CD4-positive, alpha-beta T cell treated with Interferon alpha-2 for 1 hour (primary cell): Measurements from ENCODE around the gene TNS1.
"Not testable (repeated sequence)": the region's sequence is repeated elsewhere in the genome, so short reads cannot be mapped to it uniquely, and the experiment has no call there.

ENCODE experiments used
- DNase-seq, 2 donors: peaks; one replicate each; pipeline ENCODE4 v3.0.0-alpha.2; 2020 to 2022

Gene TNS1

DNA sequence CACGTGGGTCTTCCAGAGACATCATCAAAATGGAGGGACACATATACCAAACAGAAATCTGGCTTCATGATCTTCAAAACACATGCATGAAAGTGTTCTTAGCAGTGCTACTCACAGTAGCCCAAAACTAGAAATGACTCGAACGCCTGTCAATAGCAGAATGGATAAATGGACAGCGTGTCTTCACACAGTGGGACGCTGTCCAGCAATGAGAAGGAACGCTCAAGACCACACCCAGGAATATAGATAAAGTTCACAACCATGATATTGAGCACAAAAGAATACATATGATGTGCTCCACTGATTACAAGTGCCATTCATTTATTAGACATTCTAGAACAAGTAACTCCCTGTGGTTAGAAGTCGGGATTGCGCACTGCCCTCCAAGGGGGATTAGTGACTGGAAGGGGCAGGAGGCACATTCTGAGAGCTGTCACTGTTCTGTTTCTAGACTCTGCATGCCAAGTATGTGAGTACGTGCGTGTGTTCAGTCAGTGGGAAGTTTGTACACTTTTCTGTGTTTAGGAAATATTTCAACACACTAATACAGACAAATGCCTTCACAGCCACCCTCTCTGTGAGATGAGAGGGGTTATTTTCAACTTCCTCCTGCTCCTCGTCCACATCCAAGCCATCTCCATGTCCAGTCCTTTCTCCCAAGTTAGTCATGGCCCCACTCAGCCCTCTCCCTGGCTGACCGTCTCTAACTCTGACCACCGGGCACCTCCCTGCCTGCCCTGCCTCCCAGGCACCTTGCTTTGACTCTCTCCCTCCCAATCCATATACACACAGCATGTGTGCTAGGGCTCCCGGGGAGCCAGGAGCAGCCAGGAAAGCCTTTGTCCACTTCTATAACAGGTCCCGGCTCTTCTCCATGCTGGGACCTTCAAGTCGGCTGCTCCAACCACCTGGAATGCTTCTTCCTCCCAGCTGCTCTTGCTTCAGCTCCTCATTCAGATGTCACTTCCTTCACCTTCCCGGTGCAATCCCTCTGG, 26.9 kb upstream of the TNS1 start:
- no peak for DNase-seq

DNA sequence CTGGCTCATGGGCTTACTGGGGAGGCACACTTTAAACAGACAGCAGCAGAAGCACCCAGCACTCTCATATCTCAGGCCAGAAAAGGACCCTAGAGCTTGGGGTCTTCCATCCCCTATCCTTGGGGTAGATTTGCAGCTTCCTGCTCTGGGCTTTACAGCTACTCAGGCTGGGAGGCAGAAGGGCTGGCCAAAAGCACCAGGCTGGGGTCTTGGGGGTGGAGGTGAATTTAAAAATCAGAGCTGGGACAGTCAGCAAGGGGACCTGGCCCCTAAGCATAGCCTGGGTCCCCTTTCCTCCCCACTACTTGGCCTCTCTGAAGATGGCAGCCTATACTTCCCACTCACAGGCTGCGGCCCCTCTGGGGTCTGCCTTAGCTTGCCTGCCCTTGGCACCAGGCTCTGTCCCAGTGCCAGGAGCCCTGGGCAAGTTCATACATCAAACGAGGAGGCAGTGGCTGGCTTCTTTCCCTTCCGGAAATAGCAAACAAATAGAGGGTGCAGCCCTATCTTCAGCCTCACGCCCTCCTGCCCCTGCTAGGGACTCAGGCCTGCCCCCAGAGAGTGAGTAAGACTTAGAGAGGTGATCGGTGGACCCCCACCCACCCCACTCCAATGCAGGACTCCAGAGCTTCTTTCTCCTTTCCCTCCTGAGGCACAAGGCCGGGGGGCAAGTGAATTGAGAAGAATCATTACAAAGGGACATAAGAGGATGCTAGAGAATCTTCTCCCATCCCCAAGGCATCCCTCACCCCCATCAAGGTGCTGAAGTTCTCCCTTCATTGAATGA, 26.0 kb upstream of the TNS1 start:
- no peak for DNase-seq

DNA sequence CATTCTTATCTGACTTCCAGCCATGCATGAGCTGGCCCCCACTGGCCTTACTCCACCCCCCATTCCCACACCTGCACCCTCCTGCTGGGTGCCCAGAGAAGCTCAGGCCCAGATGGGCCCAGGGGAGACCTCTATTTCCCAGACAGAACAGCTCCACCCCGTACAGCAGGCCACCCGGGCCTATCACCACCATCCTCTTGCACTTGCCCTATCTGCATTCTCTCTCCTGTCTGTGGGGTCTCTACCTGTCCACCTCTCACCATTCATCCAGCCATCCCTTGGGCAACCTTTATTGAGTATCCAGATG, 25.3 kb upstream of the TNS1 start:
- DNase-seq = no peak

DNA sequence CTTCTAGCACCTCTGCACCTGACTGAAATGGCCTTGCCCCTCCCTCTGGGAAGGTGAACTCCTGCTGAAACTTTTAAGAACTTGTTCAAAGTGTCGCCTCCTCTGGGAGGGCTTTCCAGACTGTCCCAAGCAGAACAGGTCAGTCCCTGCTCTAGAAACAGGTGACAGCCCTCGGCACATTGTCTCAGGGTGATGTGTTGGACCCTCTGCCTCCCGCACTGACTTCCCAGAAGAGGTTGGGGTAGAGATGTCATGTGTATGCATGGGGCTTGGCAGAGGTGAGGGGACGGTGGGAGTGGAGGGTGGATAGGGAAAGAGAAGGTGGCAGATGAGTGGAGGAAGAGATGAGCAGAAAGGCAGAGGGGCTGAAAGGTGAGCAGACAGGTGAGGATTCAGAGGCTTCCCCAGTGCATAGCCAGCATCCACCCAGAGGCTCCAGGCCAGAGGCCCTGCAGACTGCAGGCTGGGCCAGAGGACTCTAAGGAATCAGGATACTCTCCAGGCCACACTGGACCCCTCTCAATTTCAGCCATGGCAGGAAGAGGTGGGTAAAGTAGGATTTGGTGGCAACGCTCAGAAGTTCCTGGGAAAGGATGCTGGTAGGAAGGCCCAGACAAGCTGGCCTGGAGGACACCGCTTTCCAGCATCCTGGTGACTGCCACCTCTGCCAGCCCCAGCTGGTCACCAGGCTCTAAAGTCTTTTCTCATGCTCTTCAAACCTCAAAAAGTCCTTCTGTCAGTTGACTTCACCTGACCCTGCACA, 24.8 kb upstream of the TNS1 start:
- DNase-seq = no peak

DNA sequence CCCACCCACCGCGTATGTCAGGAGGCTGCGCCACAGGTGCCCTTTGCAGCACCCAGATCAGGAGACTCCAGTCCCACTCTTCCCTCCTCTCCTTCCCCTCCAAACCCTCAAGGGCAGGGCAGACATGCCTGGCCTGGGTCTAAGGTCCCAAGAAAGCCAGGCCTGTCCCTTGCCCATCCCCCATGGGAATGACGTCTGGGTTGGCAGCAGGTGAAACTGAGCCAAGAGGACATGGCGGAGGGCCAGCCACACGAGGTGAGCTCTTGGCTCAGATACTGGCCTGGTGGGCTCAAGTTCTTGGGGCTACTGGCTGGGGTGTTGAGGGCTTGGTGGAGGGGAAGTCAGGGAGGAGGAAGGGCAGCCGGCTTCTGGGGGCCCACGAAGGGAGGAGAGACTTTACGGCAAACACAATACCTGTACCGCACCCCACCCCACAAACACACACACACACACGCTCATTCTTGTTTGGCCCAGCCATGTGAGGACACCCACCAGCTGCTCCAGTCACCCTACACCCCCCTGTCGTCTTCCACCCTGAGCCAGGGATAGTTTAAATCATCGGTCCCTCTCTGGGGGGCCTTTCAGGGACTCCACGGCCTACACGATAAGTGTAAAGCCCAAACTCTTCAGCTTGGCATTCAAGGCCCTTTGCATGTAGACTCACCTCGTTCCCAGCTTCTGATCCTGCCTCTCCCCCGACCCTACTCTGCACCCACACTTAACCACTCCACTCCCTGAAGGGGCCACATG, 24.1 kb upstream of the TNS1 start:
- no peak for DNase-seq

DNA sequence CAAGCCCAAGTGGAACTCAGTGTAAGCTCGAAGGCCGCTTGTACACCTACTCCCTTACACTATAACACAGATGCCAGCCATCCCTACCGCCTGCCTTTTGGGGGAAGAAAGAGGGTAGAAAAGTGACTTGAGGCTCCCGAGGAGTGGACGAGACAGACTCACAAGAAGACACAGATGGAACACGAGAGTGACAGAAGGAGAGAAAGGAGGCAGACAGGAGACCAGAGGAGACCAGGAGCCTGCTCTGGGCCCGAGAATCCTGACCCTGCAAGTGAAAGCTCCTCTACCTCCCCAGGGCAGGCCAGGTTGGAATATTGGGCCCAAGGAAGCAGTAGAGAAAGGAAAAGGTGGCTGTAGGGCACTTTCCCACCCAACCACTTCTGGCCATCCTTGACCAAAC, 23.4 kb upstream of the TNS1 start:
- no peak for DNase-seq

DNA sequence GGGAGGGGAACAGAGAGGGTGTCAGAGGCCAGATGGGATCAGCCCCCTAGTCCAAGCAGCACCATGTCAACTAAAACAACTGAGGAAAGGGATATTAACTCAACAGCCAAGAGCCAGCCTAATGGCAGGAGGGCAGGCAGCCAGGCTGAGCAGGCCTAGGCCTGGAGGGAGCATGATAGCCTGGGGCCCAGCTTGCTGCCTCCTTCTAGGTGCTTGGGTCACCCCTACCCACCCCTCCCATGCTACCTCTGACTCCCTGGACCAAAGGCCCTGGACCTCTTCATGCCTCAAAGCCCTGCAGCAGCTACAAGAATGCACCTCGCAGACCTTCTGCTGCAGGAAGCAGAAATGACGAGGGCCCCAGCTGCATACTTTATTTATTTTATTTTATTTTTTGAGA, 22.1 kb upstream of the TNS1 start:
- DNase-seq = no peak

DNA sequence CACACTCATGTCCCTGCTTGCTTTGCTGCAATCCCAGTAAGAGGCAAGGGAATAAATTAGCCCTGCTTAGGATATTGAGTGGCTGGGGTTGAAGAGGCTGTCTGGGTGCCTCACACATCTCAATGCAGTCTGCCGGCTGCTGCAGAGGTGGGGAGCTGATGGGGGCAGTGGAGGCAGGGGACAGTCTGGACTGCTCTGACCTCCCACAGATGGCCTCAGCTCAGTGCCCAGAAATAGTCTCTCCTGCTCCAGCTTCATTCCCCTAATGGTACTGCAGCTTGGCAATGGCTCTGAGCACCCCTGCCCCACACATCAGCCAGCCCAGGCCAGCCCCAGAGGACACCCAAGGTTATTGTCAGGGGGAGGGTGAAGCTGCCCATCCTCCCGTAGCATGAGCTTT, 21.5 kb upstream of the TNS1 start:
- no peak for DNase-seq

DNA sequence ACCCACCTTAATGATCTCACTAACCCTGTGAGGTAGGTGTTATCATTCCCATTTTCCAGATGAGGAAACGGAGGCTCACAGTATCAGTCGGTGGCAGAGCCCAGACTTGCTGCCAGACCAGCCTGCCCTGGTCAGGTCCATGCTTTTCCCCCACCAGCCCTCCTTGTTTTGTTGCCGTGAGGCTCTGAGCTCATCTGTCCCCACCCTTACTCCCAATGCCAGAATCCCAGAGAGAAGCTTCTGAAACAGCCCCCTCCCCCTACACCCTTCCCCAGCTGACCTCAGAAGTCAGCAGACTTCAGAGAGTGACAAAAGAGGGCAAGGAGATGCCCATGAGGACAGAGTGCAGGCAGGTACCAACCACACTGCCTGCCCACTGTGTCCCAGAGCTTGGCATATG, 20.8 kb upstream of the TNS1 start:
- DNase-seq = no peak

DNA sequence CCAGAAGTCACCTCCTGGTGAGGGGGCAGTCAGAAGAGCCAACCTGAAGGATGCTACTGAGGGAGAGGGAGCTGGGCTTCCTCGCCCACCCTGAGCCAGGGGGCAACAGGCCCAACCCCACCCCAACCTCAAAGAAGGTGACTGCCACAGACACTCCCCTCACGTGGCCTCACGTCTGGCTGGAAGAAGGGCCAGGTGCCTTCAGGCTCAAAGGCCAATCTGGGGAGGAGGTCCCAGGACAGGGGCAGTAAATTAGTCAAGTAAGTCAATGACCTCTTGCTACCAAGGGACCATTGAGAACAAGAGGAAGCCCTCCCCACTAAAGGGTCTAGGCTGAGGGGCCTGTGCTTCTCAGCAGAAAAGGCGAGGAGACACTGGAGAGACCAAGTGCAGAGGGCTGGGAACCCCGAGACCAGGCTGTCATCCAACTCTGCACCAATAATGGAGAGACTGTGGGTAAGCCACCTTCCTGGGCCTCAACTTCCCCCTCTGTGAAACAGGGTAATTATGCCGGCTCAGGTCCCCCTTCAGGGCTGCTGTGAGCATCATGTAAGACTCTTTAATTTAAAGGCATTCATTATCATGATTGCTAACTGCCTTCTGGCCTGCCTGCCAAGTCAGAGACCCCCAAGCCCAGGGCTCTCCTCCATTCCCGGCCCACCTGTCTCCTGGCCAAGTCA, 20.2 kb upstream of the TNS1 start:
- DNase-seq = no peak

DNA sequence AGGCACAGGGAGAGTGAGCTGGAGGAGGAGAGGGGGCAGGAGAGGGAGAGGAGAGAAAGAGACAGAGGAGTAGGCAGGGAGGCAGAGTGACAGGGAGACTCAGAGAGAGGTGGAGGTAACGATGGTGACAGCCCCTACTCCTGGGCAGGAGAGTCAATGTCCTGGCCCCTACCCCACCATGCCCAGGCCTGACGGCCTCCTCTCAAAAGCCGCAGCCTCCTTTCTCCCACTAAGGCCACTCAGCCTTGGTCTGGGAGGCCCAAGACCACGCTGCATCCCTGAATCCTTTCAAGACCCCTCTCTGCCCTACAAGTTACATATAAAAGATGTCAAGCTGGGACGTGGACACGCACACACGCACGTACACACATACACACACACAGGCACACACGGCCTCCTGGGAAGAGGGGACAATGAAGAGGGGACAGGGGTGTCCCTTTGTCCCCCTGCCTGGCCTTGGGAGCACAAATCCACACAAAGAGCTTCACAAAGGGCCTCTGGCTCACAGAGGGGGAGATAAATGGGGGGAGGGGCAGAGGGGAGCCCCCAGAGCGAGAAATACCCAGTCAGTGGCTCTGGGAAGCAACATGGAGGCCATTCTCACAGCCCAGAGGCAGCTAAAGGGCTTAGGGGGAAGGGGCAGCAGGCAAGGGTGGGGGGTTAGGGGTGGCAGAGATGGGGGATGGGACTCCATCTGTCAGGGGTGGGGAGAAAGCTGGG, 19.5 kb upstream of the TNS1 start:
- DNase-seq = no peak

DNA sequence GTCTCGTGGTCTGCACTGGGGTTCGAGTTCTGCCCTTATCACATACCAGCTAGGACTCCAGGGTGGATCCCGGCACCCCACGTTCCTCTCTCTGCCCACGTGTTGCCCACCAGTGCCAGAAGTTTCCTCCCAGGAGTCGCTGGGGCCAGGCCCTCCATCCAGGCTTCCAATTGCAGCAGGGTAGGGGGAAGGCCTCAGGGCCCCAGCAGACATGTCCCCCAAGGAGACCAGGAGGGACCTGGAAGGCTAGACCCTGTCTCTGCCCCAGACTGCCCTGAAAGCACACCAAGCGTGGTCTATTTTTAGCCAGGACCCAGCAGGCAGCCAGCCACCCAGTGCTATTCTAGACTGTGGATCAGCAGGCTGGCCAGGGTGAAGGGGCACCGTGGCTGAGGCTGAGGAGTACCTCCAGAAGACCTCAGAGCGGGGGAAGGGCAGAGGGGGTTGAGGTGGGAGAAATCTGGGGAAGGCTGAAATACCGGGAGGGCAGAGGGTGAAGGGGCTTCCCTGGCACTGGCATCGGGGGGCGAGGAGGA, 18.8 kb upstream of the TNS1 start:
- no peak for DNase-seq

DNA sequence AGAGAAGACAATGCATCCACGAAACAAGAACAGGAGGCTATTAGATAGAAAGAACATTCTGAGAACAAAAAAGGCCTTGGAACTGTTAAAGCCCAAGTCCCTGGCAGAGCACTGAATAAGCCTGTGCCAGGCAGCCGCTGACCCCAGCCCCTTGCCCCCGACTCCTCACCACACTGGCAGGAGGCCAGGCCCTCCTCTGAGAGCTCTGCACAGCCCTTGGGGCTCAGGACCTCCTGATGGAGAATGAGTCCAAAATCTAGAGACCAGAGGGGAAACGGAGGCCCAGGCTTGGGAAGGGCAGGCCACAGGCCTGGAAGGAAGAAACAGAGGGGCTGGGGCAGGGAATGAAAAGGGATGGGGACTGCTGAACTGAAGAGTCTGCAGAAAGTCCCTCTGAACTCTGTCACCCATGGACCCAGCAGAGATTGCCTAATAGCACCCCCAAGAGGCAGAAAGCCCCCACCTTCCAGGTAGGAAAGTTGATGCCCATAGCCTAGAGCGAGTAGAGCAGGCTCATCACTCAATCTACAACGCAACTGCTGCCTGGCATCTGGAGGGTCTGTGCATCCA, 18.3 kb upstream of the TNS1 start:
- DNase-seq = no peak

DNA sequence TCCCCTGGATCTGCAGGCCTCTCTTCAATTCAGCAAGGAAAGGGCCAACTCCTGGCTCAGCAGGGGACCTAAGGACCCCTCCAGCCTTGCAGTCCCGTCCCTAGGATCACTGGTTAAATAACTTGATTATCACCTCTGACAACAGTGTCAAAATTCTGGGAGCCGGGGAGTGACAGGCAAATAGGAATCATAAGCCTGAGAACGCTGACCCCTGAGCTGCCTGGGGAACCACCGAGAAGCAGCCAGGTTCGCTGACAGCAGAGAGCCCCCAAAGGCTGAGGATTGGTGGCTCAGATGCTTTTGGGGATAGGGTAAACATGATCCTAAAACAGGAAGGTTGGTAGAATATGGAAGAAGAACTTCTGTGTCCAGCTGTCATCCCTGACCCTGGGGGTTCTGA, 17.5 kb upstream of the TNS1 start:
- DNase-seq = no peak

DNA sequence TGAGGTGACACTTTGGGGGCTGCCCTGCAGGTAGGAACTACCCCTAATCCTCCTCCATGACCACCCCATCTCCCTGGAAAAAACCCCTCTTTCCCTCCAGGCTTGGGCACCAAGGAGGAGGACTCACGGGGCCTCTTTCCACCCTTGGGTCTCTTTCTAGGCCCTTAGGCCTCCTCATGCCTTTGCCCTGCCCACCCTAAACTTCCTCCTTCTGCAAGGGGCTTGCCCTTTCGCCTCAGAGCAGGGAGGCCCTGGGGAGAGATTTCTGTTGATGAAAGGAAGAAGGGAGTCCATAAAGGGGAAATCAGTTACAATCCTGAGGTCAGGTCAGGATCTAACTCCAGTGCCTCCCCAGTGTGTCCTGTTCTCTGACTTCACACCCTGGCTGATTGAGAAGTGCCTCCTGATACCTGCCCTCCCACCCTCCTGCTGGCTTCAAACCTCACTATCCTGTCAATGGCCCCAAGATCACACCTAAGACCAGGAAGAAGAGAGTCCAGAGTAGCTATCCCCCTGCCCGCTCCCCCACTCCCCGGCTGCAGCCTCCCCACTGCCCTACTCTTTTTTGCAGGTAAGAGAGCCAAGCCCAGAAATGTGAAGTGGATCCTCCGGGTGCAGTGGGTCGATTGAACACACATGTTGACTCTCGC, 16.7 kb upstream of the TNS1 start:
- DNase-seq = no peak

DNA sequence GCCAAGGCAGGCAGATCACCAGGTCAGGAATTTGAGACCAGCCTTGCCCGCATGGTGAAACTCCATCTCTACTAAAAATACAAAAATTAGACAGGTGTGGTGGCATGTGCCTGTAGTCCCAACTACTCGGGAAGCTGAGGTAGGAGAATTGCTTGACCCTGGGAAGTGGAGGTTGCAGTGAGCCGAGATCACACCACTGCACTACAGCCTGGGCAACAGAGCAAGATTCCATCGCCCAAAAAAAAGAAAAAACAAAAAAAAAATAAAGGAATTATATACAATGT, 16.0 kb upstream of the TNS1 start:
- not testable (repeated sequence) for DNase-seq

DNA sequence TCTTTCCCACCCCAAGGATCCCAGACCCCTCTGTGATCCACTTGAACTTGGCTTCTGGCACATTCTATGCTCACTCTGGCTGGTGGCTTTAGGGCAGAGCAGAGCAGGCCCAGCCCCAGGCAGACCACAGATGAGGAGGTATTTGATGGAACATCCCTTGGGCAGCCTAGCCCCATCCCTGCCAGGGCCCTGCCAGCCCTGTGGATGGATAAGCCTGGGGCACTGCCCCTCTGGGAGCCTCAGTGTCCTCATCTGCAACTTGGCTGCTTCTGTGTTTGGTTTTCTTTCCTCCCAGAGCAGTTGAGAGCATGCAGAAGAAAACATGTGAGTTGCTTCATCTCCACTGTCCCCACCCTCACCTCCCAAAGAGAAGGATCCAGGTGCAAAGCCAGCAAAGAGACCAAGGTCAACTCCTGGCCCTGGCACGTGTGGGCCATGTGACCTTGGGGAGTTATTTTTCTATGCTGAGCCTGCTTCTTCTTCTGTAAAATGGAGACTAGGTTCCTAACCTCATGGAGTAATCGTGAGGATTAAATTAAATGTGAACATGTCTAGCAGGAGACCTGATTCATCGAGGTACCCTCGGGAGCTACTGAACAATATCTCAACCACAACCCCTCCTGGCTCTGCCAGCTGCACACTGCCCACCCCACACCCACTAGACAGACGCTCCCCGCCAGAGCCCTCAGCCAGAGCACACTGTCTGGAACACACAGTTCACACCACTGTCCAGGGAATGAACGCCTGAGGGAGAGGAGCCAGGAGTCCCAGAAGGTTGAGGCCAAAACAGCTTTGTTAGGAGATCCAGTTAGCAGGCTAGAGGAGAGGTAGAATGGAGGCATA, 14.6 kb upstream of the TNS1 start:
- DNase-seq = no peak

DNA sequence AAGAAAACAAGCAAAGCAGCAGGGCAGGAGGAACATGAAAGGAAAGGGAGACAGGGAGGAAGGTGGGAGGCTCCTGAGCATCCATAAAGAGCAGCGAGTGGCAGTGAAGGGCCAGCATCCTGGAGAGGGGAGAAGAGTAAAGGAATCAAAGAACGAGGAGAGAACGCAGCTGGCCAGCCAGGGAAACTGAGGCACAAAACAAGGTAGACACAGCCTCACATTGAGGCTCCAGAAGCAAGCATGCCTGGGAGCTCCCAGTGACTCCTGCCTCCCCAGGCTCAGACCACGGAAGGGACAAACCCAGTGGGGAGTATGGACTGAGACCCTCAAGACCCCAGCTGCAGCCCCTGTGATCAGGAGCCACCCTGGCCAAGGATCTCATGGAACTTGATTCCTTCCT, 14.0 kb upstream of the TNS1 start:
- no peak for DNase-seq
